ENCODE measurements around the gene TRIM73. TPM values are rescaled to one million over a fixed set of nuclear protein-coding genes. Genes with fewer than 3 reads are reported as not detected.
"Not testable (repeated sequence)": the region's sequence is repeated elsewhere in the genome, so short reads cannot be mapped to it uniquely, and the experiment has no call there.

The TRIM73 gene
- total RNA-seq, 1 donor from 2014 or later, result 11.3 TPM

DNA sequence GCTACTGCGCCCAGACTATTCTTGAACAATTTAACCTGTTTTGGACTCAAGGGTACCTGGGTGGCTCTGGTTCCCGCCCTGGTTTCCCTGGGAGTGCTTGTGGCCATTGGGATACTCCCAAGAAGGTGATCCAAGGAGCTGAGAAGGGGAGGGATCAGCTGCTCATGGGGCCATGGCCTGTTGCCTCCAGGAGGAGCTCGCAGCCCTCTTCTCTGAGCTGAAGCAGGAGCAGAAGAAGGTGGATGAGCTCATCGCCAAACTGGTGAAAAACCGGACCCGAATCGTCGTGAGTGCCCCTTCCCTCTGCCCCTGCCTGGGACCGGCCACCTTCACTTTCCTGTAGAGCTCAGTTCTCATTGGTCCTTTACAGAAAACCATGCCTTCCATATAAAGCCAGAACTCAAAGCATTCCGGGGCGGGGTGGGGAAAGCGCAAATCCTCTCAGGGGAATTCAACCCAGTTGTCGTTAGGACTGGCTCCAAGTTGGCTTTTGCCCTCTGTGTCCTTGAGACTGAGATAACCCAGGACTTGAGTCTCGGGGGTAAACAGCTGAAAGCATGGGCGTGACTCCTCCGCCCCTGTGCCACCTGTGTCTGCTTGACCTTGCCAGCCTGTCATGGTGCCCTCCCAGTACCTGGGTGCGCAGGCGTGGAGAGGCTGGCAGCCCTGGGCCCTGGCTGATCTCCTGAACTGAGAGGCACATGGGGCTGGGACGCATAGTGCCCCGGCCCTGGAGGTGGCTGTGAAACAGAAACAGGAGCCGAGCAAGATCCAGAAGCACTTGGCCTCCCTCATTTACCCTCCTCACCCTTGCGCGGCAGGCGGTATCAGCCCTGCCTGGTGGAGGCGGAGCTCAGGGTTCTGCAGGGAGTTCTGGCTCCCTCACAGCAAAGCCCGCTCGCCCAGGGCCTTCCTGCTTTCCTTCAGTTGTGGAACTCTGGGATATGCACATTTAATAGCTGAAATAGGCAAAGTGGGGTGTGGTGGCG is 8.3 kb downstream of the TRIM73 start:
- not testable (repeated sequence) for H3K27ac Mint-ChIP-seq; H3K36me3 Mint-ChIP-seq (ENCODE audit: insufficient read depth); H3K4me3 Mint-ChIP-seq (ENCODE audit: low read depth); DNase-seq (ENCODE audit: low spot score, unreplicated experiment); H3K9me3 Mint-ChIP-seq (ENCODE audit: low read depth); H3K27me3 Mint-ChIP-seq; H3K4me1 Mint-ChIP-seq (ENCODE audit: low read depth)

DNA sequence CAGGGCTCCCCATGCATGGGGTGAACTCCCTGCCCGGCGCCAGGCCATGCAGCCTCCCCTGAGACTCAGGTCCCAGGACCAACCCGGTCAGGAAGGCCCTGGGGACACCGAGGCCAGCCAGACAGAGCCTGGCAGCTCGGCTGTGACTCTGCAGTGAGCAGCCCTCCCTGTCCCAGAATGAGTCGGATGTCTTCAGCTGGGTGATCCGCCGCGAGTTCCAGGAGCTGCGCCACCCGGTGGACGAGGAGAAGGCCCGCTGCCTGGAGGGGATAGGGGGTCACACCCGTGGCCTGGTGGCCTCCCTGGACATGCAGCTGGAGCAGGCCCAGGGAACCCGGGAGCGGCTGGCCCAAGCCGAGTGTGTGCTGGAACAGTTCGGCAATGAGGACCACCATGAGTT is 9.2 kb downstream of the TRIM73 start:
- H3K36me3 Mint-ChIP-seq (ENCODE audit: insufficient read depth); DNase-seq (ENCODE audit: low spot score, unreplicated experiment); H3K9me3 Mint-ChIP-seq (ENCODE audit: low read depth); H3K4me1 Mint-ChIP-seq (ENCODE audit: low read depth); H3K27ac Mint-ChIP-seq; H3K4me3 Mint-ChIP-seq (ENCODE audit: low read depth); H3K27me3 Mint-ChIP-seq: not testable (repeated sequence)

- not testable (repeated sequence) for H3K9me3 Mint-ChIP-seq (ENCODE audit: low read depth); H3K27me3 Mint-ChIP-seq; H3K4me1 Mint-ChIP-seq (ENCODE audit: low read depth); H3K36me3 Mint-ChIP-seq (ENCODE audit: insufficient read depth); DNase-seq (ENCODE audit: low spot score, unreplicated experiment); H3K27ac Mint-ChIP-seq
- H3K4me3 Mint-ChIP-seq (ENCODE audit: low read depth), result peak overlapping the region; percentile 57
Observed at GRCh38 chr7:75409880-75410822, 14.7 kb downstream of the TRIM73 start.

- H3K4me1 Mint-ChIP-seq (ENCODE audit: low read depth); H3K4me3 Mint-ChIP-seq (ENCODE audit: low read depth); H3K36me3 Mint-ChIP-seq (ENCODE audit: insufficient read depth); H3K27me3 Mint-ChIP-seq; H3K9me3 Mint-ChIP-seq (ENCODE audit: low read depth); DNase-seq (ENCODE audit: low spot score, unreplicated experiment); H3K27ac Mint-ChIP-seq: not testable (repeated sequence)
Observed at GRCh38 chr7:75410823-75411173, 15.4 kb downstream of the TRIM73 start.

DNA sequence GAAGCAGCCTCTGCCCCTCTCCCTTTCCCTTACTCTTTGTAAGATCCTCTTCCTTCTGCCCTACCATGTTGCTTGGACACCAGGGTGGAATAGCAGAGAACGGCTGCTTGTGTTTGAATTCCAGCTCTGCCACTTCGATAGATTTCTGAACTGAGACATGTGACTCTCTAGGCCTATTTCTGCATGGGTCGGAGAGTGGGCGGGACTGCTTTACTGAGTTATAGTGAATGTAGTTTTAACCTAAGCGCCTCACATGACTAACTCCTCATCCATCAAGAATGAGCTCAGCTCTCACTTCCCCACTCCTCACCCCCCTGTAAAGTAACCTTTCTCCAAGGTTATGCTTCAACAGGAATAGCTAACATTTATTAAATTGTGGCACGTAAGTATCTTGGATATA is 18.8 kb downstream of the TRIM73 start:
- not testable (repeated sequence) for H3K27me3 Mint-ChIP-seq; H3K4me3 Mint-ChIP-seq (ENCODE audit: low read depth); DNase-seq (ENCODE audit: low spot score, unreplicated experiment); H3K36me3 Mint-ChIP-seq (ENCODE audit: insufficient read depth); H3K27ac Mint-ChIP-seq; H3K9me3 Mint-ChIP-seq (ENCODE audit: low read depth); H3K4me1 Mint-ChIP-seq (ENCODE audit: low read depth)

DNA sequence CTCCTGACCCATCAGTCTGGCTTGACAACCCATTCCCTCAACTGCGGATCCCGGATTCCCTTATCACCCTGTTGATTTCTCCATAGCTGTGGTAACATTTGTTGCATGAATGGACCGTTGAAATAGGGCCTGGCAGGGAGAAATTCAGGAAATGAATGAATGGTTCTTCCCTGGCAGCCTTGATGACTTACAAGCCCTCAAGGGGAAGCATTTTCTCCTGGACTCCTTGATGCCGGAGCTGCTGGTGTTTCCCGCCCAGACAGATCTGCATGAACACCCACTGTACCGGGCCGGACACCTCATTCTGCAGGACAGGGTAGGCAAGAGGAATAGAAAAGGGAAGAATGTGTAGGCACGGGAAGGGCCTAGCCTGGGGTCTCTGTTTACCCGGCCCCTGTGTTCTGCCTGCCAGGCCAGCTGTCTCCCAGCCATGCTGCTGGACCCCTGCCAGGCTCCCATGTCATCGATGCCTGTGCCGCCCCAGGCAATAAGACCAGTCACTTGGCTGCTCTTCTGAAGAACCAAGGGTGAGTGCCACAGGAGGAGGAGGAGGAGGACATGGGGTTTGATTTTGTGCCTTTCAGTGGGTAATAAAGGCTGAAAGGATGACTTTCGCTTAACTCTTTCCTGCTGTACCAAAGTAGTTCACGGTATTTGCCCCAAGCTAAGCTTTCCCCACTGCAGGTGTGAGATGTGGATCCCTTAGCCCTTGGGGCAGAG is 19.4 kb downstream of the TRIM73 start:
- not testable (repeated sequence) for DNase-seq (ENCODE audit: low spot score, unreplicated experiment)

GRCh38 chr7:75415428-75415817 is 20.0 kb downstream of the TRIM73 start:
- H3K4me3 Mint-ChIP-seq (ENCODE audit: low read depth); H3K4me1 Mint-ChIP-seq (ENCODE audit: low read depth); H3K9me3 Mint-ChIP-seq (ENCODE audit: low read depth); H3K36me3 Mint-ChIP-seq (ENCODE audit: insufficient read depth); H3K27ac Mint-ChIP-seq; H3K27me3 Mint-ChIP-seq; DNase-seq (ENCODE audit: low spot score, unreplicated experiment): not testable (repeated sequence)

More for the DNA sequence above, 19.4 kb downstream of the TRIM73 start:
- not testable (repeated sequence) for H3K27me3 Mint-ChIP-seq; H3K27ac Mint-ChIP-seq; H3K4me3 Mint-ChIP-seq (ENCODE audit: low read depth); H3K36me3 Mint-ChIP-seq (ENCODE audit: insufficient read depth); H3K4me1 Mint-ChIP-seq (ENCODE audit: low read depth); H3K9me3 Mint-ChIP-seq (ENCODE audit: low read depth)

GRCh38 chr7:75415829-75416373 is 20.5 kb downstream of the TRIM73 start:
- H3K9me3 Mint-ChIP-seq (ENCODE audit: low read depth); H3K4me3 Mint-ChIP-seq (ENCODE audit: low read depth); H3K27ac Mint-ChIP-seq; H3K36me3 Mint-ChIP-seq (ENCODE audit: insufficient read depth); DNase-seq (ENCODE audit: low spot score, unreplicated experiment); H3K4me1 Mint-ChIP-seq (ENCODE audit: low read depth); H3K27me3 Mint-ChIP-seq: not testable (repeated sequence)

- H3K27ac Mint-ChIP-seq; H3K9me3 Mint-ChIP-seq (ENCODE audit: low read depth); DNase-seq (ENCODE audit: low spot score, unreplicated experiment); H3K4me3 Mint-ChIP-seq (ENCODE audit: low read depth); H3K4me1 Mint-ChIP-seq (ENCODE audit: low read depth); H3K36me3 Mint-ChIP-seq (ENCODE audit: insufficient read depth); H3K27me3 Mint-ChIP-seq: not testable (repeated sequence)
Observed at GRCh38 chr7:75416787-75417186, 21.4 kb downstream of the TRIM73 start.

GRCh38 chr7:75418292-75418858 is 22.9 kb downstream of the TRIM73 start:
- H3K27ac Mint-ChIP-seq; H3K36me3 Mint-ChIP-seq (ENCODE audit: insufficient read depth); H3K9me3 Mint-ChIP-seq (ENCODE audit: low read depth); H3K4me3 Mint-ChIP-seq (ENCODE audit: low read depth); H3K4me1 Mint-ChIP-seq (ENCODE audit: low read depth); DNase-seq (ENCODE audit: low spot score, unreplicated experiment); H3K27me3 Mint-ChIP-seq: not testable (repeated sequence)

- not testable (repeated sequence) for H3K4me1 Mint-ChIP-seq (ENCODE audit: low read depth); H3K27me3 Mint-ChIP-seq; H3K4me3 Mint-ChIP-seq (ENCODE audit: low read depth); H3K36me3 Mint-ChIP-seq (ENCODE audit: insufficient read depth); H3K9me3 Mint-ChIP-seq (ENCODE audit: low read depth); H3K27ac Mint-ChIP-seq; DNase-seq (ENCODE audit: low spot score, unreplicated experiment)
Observed at GRCh38 chr7:75419210-75419609, 23.8 kb downstream of the TRIM73 start.

GRCh38 chr7:75419693-75420092 is 24.3 kb downstream of the TRIM73 start:
- not testable (repeated sequence) for H3K4me3 Mint-ChIP-seq (ENCODE audit: low read depth); H3K9me3 Mint-ChIP-seq (ENCODE audit: low read depth); H3K4me1 Mint-ChIP-seq (ENCODE audit: low read depth); DNase-seq (ENCODE audit: low spot score, unreplicated experiment); H3K27me3 Mint-ChIP-seq; H3K36me3 Mint-ChIP-seq (ENCODE audit: insufficient read depth)
- H3K27ac Mint-ChIP-seq, result peak overlapping the region; percentile 94
